Skeletal muscle tissue (tissue), 4 donors: Measurements from ENCODE around the gene GPR85. TPM values are rescaled to one million over a fixed set of nuclear protein-coding genes. Genes with fewer than 3 reads are reported as not detected.
"Not testable (repeated sequence)": the region's sequence is repeated elsewhere in the genome, so short reads cannot be mapped to it uniquely, and the experiment has no call there.

Source experiments
- H3K27ac ChIP-seq: one replicate; pipeline ENCODE4 v1.7.0; 2013; ENCODE audit warnings: mild to moderate bottlenecking, low read depth, low read length, inconsistent platforms
- H3K27me3 ChIP-seq, 3 donors: one replicate each; pipeline ENCODE4 v1.7.0; 2013; ENCODE audit warnings: low read length in 3 of 3; ENCODE audit not compliant: control insufficient read depth in 3 of 3, insufficient read depth in 3 of 3
- H3K36me3 ChIP-seq, 3 donors: one replicate each; pipeline ENCODE4 v1.7.0; 2013; ENCODE audit warnings: low read length in 3 of 3; ENCODE audit not compliant: control insufficient read depth in 3 of 3, insufficient read depth in 3 of 3
- H3K4me1 ChIP-seq, 3 donors: one replicate each; pipeline ENCODE4 v1.7.0; 2013; ENCODE audit warnings: low read length in 3 of 3, mild to moderate bottlenecking in 3 of 3; ENCODE audit not compliant: control insufficient read depth in 3 of 3, insufficient read depth in 3 of 3
- H3K4me3 ChIP-seq, 3 donors: one replicate each; pipeline ENCODE4 v1.7.0; 2013; ENCODE audit warnings: low read length in 3 of 3
- H3K9ac ChIP-seq, 3 donors: one replicate each; pipeline ENCODE4 v1.7.0; 2013; ENCODE audit warnings: low read length in 3 of 3, mild to moderate bottlenecking in 3 of 3, moderate library complexity in 2 of 3, low read depth in 1 of 3
- H3K9me3 ChIP-seq, 3 donors: one replicate each; pipeline ENCODE4 v1.7.0; 2013; ENCODE audit warnings: low read length in 3 of 3; ENCODE audit not compliant: control insufficient read depth in 3 of 3
- total RNA-seq: library from RNA; depleted of rRNA; stranded (reverse); fragments of >200 nt; gene quantifications from one replicate; pipeline ENCODE4 v1.2.3, GENCODE V29; 2014
- donor health status: Osteomylitis.

The GPR85 gene
- total RNA-seq, 1 donor from 2014 or later = 1.0 TPM

GRCh38 chr7:113054272-113054671 lies 32.4 kb downstream of the GPR85 start:
- H3K4me3 ChIP-seq, H3K4me1 ChIP-seq, H3K9ac ChIP-seq, H3K27me3 ChIP-seq, H3K27ac ChIP-seq, H3K9me3 ChIP-seq, H3K36me3 ChIP-seq: not testable (repeated sequence)

DNA sequence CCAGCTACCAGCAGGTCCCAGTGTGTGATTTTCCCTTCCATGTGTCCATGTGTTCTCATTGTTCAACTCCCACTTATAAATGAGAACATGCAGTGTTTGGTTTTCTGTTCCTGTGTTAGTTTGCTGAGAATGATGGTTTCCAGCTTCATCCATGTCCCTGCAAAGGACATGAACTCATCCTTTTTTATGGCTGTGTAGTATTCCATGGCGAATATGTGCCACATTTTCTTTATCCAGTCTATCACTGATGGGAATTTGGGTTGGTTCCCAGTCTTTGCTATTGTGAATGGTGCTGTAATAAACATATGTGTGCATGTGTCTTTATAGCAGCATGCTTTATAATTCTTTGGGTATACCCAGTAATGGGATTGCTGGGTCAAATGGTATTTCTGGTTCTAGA lies 37.4 kb downstream of the GPR85 start:
- H3K27me3 ChIP-seq, H3K9me3 ChIP-seq, H3K9ac ChIP-seq, H3K4me1 ChIP-seq, H3K27ac ChIP-seq, H3K36me3 ChIP-seq, H3K4me3 ChIP-seq: not testable (repeated sequence)

GRCh38 chr7:113046453-113046852 lies 40.2 kb downstream of the GPR85 start:
- H3K4me3 ChIP-seq = no peak overlapping the region
- H3K27me3 ChIP-seq = no peaks in the 10 kb centered on the region
- H3K9ac ChIP-seq = no peak overlapping the region
- peaks cover 0 to 3% (median 0%) of the 10 kb centered on the region in 3 donors for H3K9me3 ChIP-seq
- H3K36me3 ChIP-seq = no peaks in the 10 kb centered on the region
- no peaks in the 10 kb centered on the region for H3K4me1 ChIP-seq
- no peak overlapping the region for H3K27ac ChIP-seq

DNA sequence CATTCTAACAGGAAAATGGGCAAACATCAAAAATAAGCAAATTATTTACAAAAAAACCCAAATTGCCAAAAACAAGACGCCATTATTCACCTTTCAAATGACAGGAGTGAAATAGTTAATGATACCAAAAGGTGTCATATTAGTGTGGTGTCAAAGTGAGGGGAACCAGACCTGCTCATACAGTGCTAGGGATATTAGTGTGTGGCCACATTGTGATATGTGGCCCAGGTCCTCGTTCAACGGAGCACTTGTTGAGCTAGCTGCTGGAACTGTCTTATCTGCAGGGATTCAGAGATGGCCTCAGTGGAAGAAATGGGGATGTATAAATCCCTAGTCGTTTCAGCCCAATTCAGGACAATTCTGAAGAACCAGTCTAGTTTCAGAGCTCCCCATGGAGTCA lies 41.2 kb downstream of the GPR85 start:
- Histone ChIP-seq H3K27ac (no peak overlapping the region), H3K36me3 (no peaks in the 10 kb centered on the region), H3K4me1 (no peaks in the 10 kb centered on the region), H3K9ac (no peak overlapping the region), H3K9me3 (peaks cover 0 to 3% (median 0%) of the 10 kb centered on the region in 3 donors), H3K4me3 (no peak overlapping the region), H3K27me3 (no peaks in the 10 kb centered on the region)

DNA sequence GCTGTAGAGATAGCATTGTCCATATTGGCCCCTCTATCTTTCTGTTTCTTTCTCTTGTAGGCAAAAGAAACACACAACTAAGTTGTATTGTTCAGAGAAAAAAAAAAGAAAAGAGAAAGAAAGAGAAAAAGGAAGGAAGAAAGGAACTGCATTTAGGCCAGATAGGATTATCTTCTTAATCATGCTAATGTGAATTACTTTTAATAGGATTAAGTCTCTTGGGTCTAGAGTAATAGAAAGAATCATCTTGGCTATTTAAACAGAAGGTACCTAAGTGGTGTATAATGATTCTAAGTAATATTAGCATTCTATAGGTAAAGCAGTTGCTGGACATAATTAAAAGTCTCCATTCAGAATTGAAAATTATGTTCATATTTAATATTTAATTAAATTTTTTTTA lies 42.2 kb downstream of the GPR85 start:
- no peaks in the 10 kb centered on the region for H3K4me1 ChIP-seq
- no peak overlapping the region for H3K27ac ChIP-seq
- no peaks in the 10 kb centered on the region for H3K27me3 ChIP-seq
- H3K9me3 ChIP-seq = peaks cover 0 to 3% (median 0%) of the 10 kb centered on the region in 3 donors
- no peak overlapping the region for H3K9ac ChIP-seq
- H3K36me3 ChIP-seq = no peaks in the 10 kb centered on the region
- H3K4me3 ChIP-seq = no peak overlapping the region

- no peak overlapping the region for H3K27ac ChIP-seq
- no peaks in the 10 kb centered on the region for H3K36me3 ChIP-seq
- no peak overlapping the region for H3K9ac ChIP-seq
- no peak overlapping the region for H3K4me3 ChIP-seq
- no peaks in the 10 kb centered on the region for H3K4me1 ChIP-seq
- H3K27me3 ChIP-seq = no peaks in the 10 kb centered on the region
- no peaks in the 10 kb centered on the region for H3K9me3 ChIP-seq
Observed at GRCh38 chr7:113040849-113041248, 45.8 kb downstream of the GPR85 start.

- Histone ChIP-seq H3K4me3 (no peak overlapping the region), H3K9me3 (no peaks in the 10 kb centered on the region), H3K9ac (no peak overlapping the region), H3K4me1 (no peaks in the 10 kb centered on the region), H3K27ac (no peak overlapping the region), H3K27me3 (no peaks in the 10 kb centered on the region), H3K36me3 (no peaks in the 10 kb centered on the region)
Observed at GRCh38 chr7:113033959-113034358, 52.7 kb downstream of the GPR85 start.

Other genes starting within 250 kb of the GPR85 start
- 38.6 TPM for gene SMIM30, start 31.7 kb upstream of the GPR85 start, total RNA-seq